Psoas muscle (tissue), 8 donors: ENCODE measurements around the gene C10orf120. TPM values are rescaled to one million over a fixed set of nuclear protein-coding genes. Genes with fewer than 3 reads are reported as not detected.

Experiments used
- ATAC-seq, 4 donors: fragments of 200-7000 bp; cut with Tn5 transposase; one replicate each; pipeline ENCODE4 v1.9.1; 2020; ENCODE audit warnings: moderate library complexity in 3 of 4, mild to moderate bottlenecking in 2 of 4
- DNase-seq, 2 donors: peaks; one replicate each; pipeline ENCODE4 v3.0.0-alpha.2; 2020
- H3K27ac ChIP-seq: fragments of 200-600 bp; one replicate; pipeline ENCODE4 v1.8.0; 2022
- H3K27me3 ChIP-seq, 3 donors: fragments of 200-600 bp in 1 of 3; one replicate each; pipeline versions ENCODE4 v1.6.1 to v1.8.0; 2013 to 2022; ENCODE audit warnings: low read length in 2 of 3, mild to moderate bottlenecking in 2 of 3, moderate library complexity in 1 of 3; ENCODE audit not compliant: insufficient read depth in 3 of 3
- H3K36me3 ChIP-seq, 2 donors: fragments of 200-600 bp in 1 of 2; one replicate each; pipeline versions ENCODE4 v1.6.1 to v1.8.0; 2013 to 2022; ENCODE audit warnings: low read depth in 1 of 2, mild to moderate bottlenecking in 1 of 2, moderate library complexity in 1 of 2; ENCODE audit not compliant: insufficient read depth in 1 of 2
- H3K4me1 ChIP-seq: fragments of 200-600 bp; one replicate; pipeline ENCODE4 v1.8.0; 2022
- H3K4me3 ChIP-seq: fragments of 200-600 bp; one replicate; pipeline ENCODE4 v1.8.0; 2022; ENCODE audit warnings: mild to moderate bottlenecking
- H3K9me3 ChIP-seq: fragments of 200-600 bp; one replicate; pipeline ENCODE4 v1.8.0; 2022
- WGBS, 3 donors: extraction: QIAGEN DNeasy Blood & Tissue Kit; methylation state at CpG; one replicate each; pipeline versions ENCODE4 v1.1.6 to v1.1.7; 2013; 5-methylcytosine and 5-hydroxymethylcytosine counted together
- intact Hi-C, 2 donors: fragments of 100-400 bp; cut with DNase I; formaldehyde crosslinking; loops; one replicate each; pipeline versions ENCODE4 v1.11.0 to v1.14.2; 2022
- polyA plus RNA-seq, 3 donors: library from polyadenylated mRNA; stranded (reverse); fragments of 200-250 nt; gene quantifications; one replicate each; pipeline ENCODE4 v1.2.3, GENCODE V29; 2013
- total RNA-seq, 4 donors: library from RNA; stranded (reverse); fragmentation: NEBNext Ultra II Directional in 2 of 4; extraction: Animal tissue kit (Norgen Biotek cat#: 25700) in 2 of 4; gene quantifications; one replicate each; pipeline versions ENCODE4 v1.2.1 to v1.2.4, GENCODE V29; 2021 to 2023
- TF ChIP-seq, protein P1 (sequence below): fragments of 200-600 bp; IDR thresholded peaks from one replicate; pipeline ENCODE4 v1.8.0; 2022; ENCODE audit warnings: antibody characterized with exemption
- donor health status: healthy with polysubstance abuse.
- donor health status: DM: no; HTN: no; CAD: no; lungs with moderate emphysema.
- donor health status: Bipolar disorder and iron deficiency.
- donor health status: healthy.
- donor health status: DM: yes; HTN: yes; CAD: no.
- donor health status: DM: no; HTN: no; CAD: no.
- donor health status: DM: no; HTN: no; CAD: no.
- donor health status: DM: yes; HTN: yes; CAD: no.

The C10orf120 gene
- total and polyA plus RNA-seq, 7 donors, result not detected

GRCh38 chr10:122703483-122704448 is 4.1 kb upstream of the C10orf120 start:
- Histone ChIP-seq H3K27ac (no peak overlapping the region), H3K9me3 (no peaks in the 10 kb centered on the region), H3K4me1 (no peaks in the 10 kb centered on the region), H3K36me3 (no peaks in the 10 kb centered on the region), H3K4me3 (no peak overlapping the region), H3K27me3 (peaks cover 0 to 4% (median 0%) of the 10 kb centered on the region in 3 donors)
- DNase-seq, result peak; percentile 47 to 82
- TF ChIP-seq, protein P1, sequence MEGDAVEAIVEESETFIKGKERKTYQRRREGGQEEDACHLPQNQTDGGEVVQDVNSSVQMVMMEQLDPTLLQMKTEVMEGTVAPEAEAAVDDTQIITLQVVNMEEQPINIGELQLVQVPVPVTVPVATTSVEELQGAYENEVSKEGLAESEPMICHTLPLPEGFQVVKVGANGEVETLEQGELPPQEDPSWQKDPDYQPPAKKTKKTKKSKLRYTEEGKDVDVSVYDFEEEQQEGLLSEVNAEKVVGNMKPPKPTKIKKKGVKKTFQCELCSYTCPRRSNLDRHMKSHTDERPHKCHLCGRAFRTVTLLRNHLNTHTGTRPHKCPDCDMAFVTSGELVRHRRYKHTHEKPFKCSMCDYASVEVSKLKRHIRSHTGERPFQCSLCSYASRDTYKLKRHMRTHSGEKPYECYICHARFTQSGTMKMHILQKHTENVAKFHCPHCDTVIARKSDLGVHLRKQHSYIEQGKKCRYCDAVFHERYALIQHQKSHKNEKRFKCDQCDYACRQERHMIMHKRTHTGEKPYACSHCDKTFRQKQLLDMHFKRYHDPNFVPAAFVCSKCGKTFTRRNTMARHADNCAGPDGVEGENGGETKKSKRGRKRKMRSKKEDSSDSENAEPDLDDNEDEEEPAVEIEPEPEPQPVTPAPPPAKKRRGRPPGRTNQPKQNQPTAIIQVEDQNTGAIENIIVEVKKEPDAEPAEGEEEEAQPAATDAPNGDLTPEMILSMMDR, result peak; percentile 85
- peak; percentile 83 to 89 (median 86) for ATAC-seq
- intact Hi-C loops, result loop anchor here in 1 of 2 donors (2.0 to 5.0 kb wide), 2 partner anchors 55 to 401 kb away; no protein-coding TSS in a partner anchor
- WGBS, 3 donors, result 41 to 45% (median 44%) methylated on average over 9 of the region's 9 CpGs

- TF ChIP-seq, protein P1, result no peak
- no peak for DNase-seq
- no peaks in the 10 kb centered on the region for H3K4me1 ChIP-seq
- no peak for ATAC-seq
- H3K4me3 ChIP-seq, result no peak overlapping the region
- 72 to 76% (median 73%) methylated on average over 2 of the region's 2 CpGs for WGBS, 3 donors
- intact Hi-C loops, result loop anchor here in 1 of 2 donors (5.0 kb wide), 1 partner anchor 400 kb away; no protein-coding TSS in a partner anchor
- peaks cover 0 to 4% (median 0%) of the 10 kb centered on the region in 3 donors for H3K27me3 ChIP-seq
- no peaks in the 10 kb centered on the region for H3K36me3 ChIP-seq
- H3K27ac ChIP-seq, result no peak overlapping the region
- no peaks in the 10 kb centered on the region for H3K9me3 ChIP-seq
Measured at GRCh38 chr10:122702275-122702674, 2.6 kb upstream of the C10orf120 start.

- no peak for ATAC-seq
- DNase-seq, result no peak
Measured at GRCh38 chr10:122701652-122702051, 2.0 kb upstream of the C10orf120 start.

GRCh38 chr10:122696687-122697086 is 3.0 kb downstream of the C10orf120 start:
- H3K36me3 ChIP-seq, result no peaks in the 10 kb centered on the region
- no peaks in the 10 kb centered on the region for H3K9me3 ChIP-seq
- H3K4me3 ChIP-seq, result no peak overlapping the region
- DNase-seq, result no peak
- no peaks in the 10 kb centered on the region for H3K4me1 ChIP-seq
- TF ChIP-seq, protein P1, result no peak
- no peak overlapping the region for H3K27ac ChIP-seq
- H3K27me3 ChIP-seq, result peaks cover 0 to 8% (median 4%) of the 10 kb centered on the region in 3 donors
- WGBS, 3 donors, result 85 to 95% (median 90%) methylated on average over 1 of the region's 1 CpG
- ATAC-seq, result no peak
- intact Hi-C loops, result no loop called here

More at GRCh38 chr10:122701652-122702051, 2.0 kb upstream of the C10orf120 start:
- H3K27me3 ChIP-seq, result peaks cover 0 to 4% (median 0%) of the 10 kb centered on the region in 3 donors
- H3K9me3 ChIP-seq, result no peaks in the 10 kb centered on the region
- TF ChIP-seq, protein P1, result no peak
- H3K36me3 ChIP-seq, result no peaks in the 10 kb centered on the region
- intact Hi-C loops, result loop anchor here in 1 of 2 donors (5.0 kb wide), 1 partner anchor 399 kb away; no protein-coding TSS in a partner anchor
- no peak overlapping the region for H3K27ac ChIP-seq
- WGBS, 3 donors, result 49 to 56% (median 50%) methylated on average over 2 of the region's 2 CpGs
- H3K4me3 ChIP-seq, result no peak overlapping the region
- no peaks in the 10 kb centered on the region for H3K4me1 ChIP-seq
